K562 (cell line): ENCODE data around the gene GIGYF1. TPM values are rescaled to one million over a fixed set of nuclear protein-coding genes. Genes with fewer than 3 reads are reported as not detected.

Experiments
- BDP1 ChIP-seq: IDR thresholded peaks from 3 replicates; pipeline ENCODE4 v1.6.1; 2011; ENCODE audit not compliant: insufficient read length, insufficient read depth
- CC2D1A ChIP-seq: fragments of 450-650 bp; IDR thresholded peaks from 2 replicates; pipeline ENCODE4 v1.6.1; 2017; ENCODE audit warnings: mild to moderate bottlenecking
- E2F1 ChIP-seq: sonication (generic); formaldehyde crosslinking; IDR thresholded peaks from 2 replicates; pipeline ENCODE4 v1.8.1; 2023; ENCODE audit warnings: mild to moderate bottlenecking, missing genetic modification reagents, moderate library complexity
- GATAD2B ChIP-seq: fragments of 450-650 bp; IDR thresholded peaks from 2 replicates; pipeline ENCODE4 v1.6.1; 2017; ENCODE audit warnings: mild to moderate bottlenecking, borderline replicate concordance
- HOXB6 ChIP-seq: fragments of 250-450 bp; sonication (Bioruptor Pico); IDR thresholded peaks from 2 replicates; pipeline ENCODE4 v1.5.1; 2022; ENCODE audit warnings: mild to moderate bottlenecking, borderline replicate concordance
- MNT ChIP-seq, 2 experiments: fragments of 450-650 bp; conservative IDR thresholded peaks; 2 replicates each; pipeline ENCODE4 v1.6.1; 2017; ENCODE audit warnings: mild to moderate bottlenecking in 2 of 2, moderate library complexity in 2 of 2
- POLR2AphosphoS2 ChIP-seq: IDR thresholded peaks from 2 replicates; pipeline ENCODE4 v1.6.1; 2012; ENCODE audit warnings: low read length, improper control_type of control experiment
- PYGO2 ChIP-seq: fragments of 450-650 bp; IDR thresholded peaks from 2 replicates; pipeline ENCODE4 v1.6.1; 2016; ENCODE audit warnings: mild to moderate bottlenecking, missing genetic modification characterization, moderate library complexity, missing compliant biosample characterization
- SMAD4 ChIP-seq: fragments of 250-450 bp; sonication (Bioruptor Pico); conservative IDR thresholded peaks from 2 replicates; pipeline ENCODE4 v1.8.0; 2021; ENCODE audit warnings: inconsistent platforms, mild to moderate bottlenecking, moderate library complexity
- TFAM ChIP-seq: fragments of 250-450 bp; sonication (Bioruptor Pico); conservative IDR thresholded peaks from 2 replicates; pipeline ENCODE4 v1.5.0; 2021; ENCODE audit warnings: mild to moderate bottlenecking, moderate library complexity
- ZNF316 ChIP-seq: fragments of 450-650 bp; IDR thresholded peaks from 2 replicates; pipeline ENCODE4 v1.6.1; 2016
- ZNF76 ChIP-seq: fragments of 250-450 bp; sonication (Bioruptor Pico); IDR thresholded peaks from 2 replicates; pipeline ENCODE4 v1.4.0; 2020; ENCODE audit warnings: mild to moderate bottlenecking, moderate library complexity, borderline replicate concordance
- polyA plus RNA-seq, 8 experiments: library from polyadenylated mRNA; depleted of rRNA in 4 of 8; stranded (reverse) in 5 of 8; unstranded in 3 of 8; fragments of >200 nt; fragmentation: Nextera tagmentation in 2 of 8; fragmentation: Illumina TruSeq in 1 of 8; extraction: Ambion mirVana in 2 of 8; extraction: Trizol in 1 of 8; gene quantifications; 2 replicates each; pipeline versions ENCODE4 v1.2.1 to v1.2.3, GENCODE V29; 2011 to 2014; ENCODE audit warnings: inconsistent platforms in 1 of 8, missing spikeins in 1 of 8
- total RNA-seq, 7 experiments: library from RNA; depleted of rRNA in 6 of 7; stranded (reverse); fragments of >200 nt in 6 of 7; fragmentation: Illumina TruSeq in 2 of 7; extraction: Trizol in 2 of 7; gene quantifications; 2 replicates each; pipeline versions ENCODE4 v1.2.1 to v1.2.3, GENCODE V29; 2011 to 2021; ENCODE audit warnings: low replicate concordance in 1 of 7
- TF ChIP-seq, protein P1 (sequence below): fragments of 250-450 bp; sonication (Bioruptor Pico); IDR thresholded peaks from 2 replicates; pipeline ENCODE4 v1.8.0; 2021; ENCODE audit warnings: moderate library complexity, mild to moderate bottlenecking, inconsistent platforms
- TF ChIP-seq, protein P2 (sequence below), 2 experiments: IDR thresholded peaks in 1 of 2; conservative IDR thresholded peaks in 1 of 2; 2 replicates each; pipeline ENCODE4 v1.6.1; 2016; ENCODE audit warnings: low read depth in 2 of 2, mild to moderate bottlenecking in 1 of 2, missing compliant biosample characterization in 1 of 2, missing genetic modification characterization in 1 of 2, moderate library complexity in 1 of 2
- TF ChIP-seq, protein P3 (sequence below): fragments of 450-650 bp; IDR thresholded peaks from 2 replicates; pipeline ENCODE4 v1.6.1; 2016; ENCODE audit warnings: borderline replicate concordance
- TF ChIP-seq, protein P4 (sequence below): fragments of 200-800 bp; sonication (Bioruptor generic); IDR thresholded peaks from 2 replicates; pipeline ENCODE4 v1.6.1; 2017; ENCODE audit warnings: missing genetic modification characterization, missing compliant biosample characterization

The GIGYF1 gene
- total and polyA plus RNA-seq, 9 of the 15 experiments (the other 6 are each of a cell fraction or from before 2014, with no cell fraction given), result 0.56 to 76.2 (median 16.8) TPM

GRCh38 chr7:100691676-100692577, 2.1 kb downstream of the GIGYF1 start (continued):
- TF ChIP-seq BDP1, result no peak
- no peak for TF ChIP-seq PYGO2 (tag)
- TF ChIP-seq HOXB6 (CRISPR knock-in tag), result no peak
- 0 out of 2 replicates have a peak, but pooled peaks have one; percentile 40 for TF ChIP-seq SMAD4 (CRISPR knock-in tag)
- no peak for TF ChIP-seq TFAM
- TF ChIP-seq, protein P1, sequence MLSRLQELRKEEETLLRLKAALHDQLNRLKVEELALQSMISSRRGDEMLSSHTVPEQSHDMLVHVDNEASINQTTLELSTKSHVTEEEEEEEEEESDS (CRISPR knock-in tag), result no peak
- peak in 1 of 2 experiments; percentile 59; a peak in 1 of 4 replicates for TF ChIP-seq MNT (conservative IDR thresholded peaks at IDR 0.05)
- TF ChIP-seq, protein P2, sequence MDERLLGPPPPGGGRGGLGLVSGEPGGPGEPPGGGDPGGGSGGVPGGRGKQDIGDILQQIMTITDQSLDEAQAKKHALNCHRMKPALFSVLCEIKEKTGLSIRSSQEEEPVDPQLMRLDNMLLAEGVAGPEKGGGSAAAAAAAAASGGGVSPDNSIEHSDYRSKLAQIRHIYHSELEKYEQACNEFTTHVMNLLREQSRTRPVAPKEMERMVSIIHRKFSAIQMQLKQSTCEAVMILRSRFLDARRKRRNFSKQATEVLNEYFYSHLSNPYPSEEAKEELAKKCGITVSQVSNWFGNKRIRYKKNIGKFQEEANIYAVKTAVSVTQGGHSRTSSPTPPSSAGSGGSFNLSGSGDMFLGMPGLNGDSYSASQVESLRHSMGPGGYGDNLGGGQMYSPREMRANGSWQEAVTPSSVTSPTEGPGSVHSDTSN (CRISPR knock-in tag; IDR thresholded peaks at IDR 0.05; ENCODE audit: low read depth), result no peak
- TF ChIP-seq, protein P2 (tag; conservative IDR thresholded peaks at IDR 0.05; ENCODE audit: low read depth), result no peak
- TF ChIP-seq ZNF76 (CRISPR knock-in tag), result no peak
- TF ChIP-seq, protein P3, sequence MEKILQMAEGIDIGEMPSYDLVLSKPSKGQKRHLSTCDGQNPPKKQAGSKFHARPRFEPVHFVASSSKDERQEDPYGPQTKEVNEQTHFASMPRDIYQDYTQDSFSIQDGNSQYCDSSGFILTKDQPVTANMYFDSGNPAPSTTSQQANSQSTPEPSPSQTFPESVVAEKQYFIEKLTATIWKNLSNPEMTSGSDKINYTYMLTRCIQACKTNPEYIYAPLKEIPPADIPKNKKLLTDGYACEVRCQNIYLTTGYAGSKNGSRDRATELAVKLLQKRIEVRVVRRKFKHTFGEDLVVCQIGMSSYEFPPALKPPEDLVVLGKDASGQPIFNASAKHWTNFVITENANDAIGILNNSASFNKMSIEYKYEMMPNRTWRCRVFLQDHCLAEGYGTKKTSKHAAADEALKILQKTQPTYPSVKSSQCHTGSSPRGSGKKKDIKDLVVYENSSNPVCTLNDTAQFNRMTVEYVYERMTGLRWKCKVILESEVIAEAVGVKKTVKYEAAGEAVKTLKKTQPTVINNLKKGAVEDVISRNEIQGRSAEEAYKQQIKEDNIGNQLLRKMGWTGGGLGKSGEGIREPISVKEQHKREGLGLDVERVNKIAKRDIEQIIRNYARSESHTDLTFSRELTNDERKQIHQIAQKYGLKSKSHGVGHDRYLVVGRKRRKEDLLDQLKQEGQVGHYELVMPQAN, result 0 out of 2 replicates have a peak, but pooled peaks have one; percentile 6
- no peak for TF ChIP-seq CC2D1A
- peak; percentile 72; the same call in 1 of the 2 replicates for TF ChIP-seq E2F1
- TF ChIP-seq ZNF316, result no peak
- no peak for TF ChIP-seq GATAD2B
- TF ChIP-seq, protein P4, sequence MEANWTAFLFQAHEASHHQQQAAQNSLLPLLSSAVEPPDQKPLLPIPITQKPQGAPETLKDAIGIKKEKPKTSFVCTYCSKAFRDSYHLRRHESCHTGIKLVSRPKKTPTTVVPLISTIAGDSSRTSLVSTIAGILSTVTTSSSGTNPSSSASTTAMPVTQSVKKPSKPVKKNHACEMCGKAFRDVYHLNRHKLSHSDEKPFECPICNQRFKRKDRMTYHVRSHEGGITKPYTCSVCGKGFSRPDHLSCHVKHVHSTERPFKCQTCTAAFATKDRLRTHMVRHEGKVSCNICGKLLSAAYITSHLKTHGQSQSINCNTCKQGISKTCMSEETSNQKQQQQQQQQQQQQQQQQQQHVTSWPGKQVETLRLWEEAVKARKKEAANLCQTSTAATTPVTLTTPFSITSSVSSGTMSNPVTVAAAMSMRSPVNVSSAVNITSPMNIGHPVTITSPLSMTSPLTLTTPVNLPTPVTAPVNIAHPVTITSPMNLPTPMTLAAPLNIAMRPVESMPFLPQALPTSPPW, result peak; percentile 77
- TF ChIP-seq POLR2AphosphoS2, result no peak
